IPS-11a (cell line): ENCODE results near the gene UIMC1.
"Not testable (repeated sequence)": the region's sequence is repeated elsewhere in the genome, so short reads cannot be mapped to it uniquely, and the experiment has no call there.

ENCODE experiments used
- H3K4me3 ChIP-seq: one replicate; pipeline ENCODE4 v1.5.1; 2013; ENCODE audit warnings: low read depth, low read length, control low read depth

Gene UIMC1

GRCh38 chr5:176873541-176874172 lies 132.9 kb downstream of the UIMC1 start:
- H3K4me3 ChIP-seq: no peak overlapping the region

GRCh38 chr5:176873011-176873410 lies 133.6 kb downstream of the UIMC1 start:
- H3K4me3 ChIP-seq: not testable (repeated sequence)

- not testable (repeated sequence) for H3K4me3 ChIP-seq
These were observed 134.0 kb downstream of the UIMC1 start for GRCh38 chr5:176872586-176872985.

DNA sequence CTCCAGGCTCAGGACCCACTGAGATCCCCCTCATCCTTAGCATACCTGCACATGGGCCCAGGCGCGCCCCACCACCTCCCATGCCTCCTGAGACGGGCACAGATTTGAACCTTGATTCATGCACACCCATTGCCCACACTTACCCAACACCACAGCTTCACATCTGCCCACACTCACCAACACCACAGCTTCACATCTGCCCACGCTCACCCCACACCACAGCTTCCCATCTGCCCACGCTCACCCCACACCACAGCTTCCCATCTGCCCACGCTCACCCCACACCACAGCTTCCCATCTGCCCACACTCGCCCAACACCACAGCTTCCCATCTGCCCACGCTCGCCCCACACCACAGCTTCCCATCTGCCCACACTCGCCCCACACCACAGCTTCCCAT lies 135.9 kb downstream of the UIMC1 start:
- not testable (repeated sequence) for H3K4me3 ChIP-seq

- no peak overlapping the region for H3K4me3 ChIP-seq
These were observed 136.4 kb downstream of the UIMC1 start for GRCh38 chr5:176870110-176870591.

DNA sequence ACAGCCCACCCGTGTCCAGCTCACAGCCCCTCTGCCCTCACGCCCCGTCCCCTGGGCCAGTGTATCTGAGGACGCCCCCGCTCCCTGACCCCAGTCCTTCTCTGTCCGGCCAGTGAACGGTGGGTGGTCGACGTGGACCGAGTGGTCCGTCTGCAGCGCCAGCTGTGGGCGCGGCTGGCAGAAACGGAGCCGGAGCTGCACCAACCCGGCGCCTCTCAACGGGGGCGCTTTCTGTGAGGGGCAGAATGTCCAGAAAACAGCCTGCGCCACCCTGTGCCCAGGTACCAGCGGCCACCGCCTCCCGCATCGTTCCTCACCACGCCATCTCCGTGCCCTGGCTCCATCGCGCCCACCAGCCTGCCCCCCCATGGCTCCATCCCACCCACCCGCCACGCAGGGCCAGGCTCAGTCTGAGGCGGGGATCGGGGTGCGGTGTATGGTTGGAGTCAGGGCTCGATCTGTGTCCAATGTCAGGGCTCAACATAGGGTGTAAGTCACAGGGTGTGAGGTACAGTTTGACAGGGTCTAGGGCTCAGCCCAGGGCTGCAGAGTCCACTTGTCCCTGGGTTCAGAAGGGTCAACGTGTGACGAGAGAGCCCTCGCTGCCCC lies 137.0 kb downstream of the UIMC1 start:
- H3K4me3 ChIP-seq: no peak overlapping the region

DNA sequence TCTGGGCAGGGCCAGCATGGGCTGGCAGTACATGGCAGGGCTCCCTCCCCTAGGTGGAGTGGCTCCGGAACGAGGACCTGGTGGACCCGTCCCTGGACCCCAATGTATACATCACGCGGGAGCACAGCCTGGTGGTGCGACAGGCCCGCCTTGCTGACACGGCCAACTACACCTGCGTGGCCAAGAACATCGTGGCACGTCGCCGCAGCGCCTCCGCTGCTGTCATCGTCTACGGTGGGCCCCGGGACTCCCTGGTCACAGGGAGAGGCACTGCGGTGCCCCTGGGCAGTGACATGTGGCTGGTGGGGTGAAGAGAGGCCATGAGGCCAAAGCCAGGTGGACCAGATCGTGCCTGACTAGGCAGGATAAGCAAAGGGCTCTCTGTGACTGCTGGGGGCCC lies 137.8 kb downstream of the UIMC1 start:
- no peak overlapping the region for H3K4me3 ChIP-seq

GRCh38 chr5:176868126-176868525 lies 138.5 kb downstream of the UIMC1 start:
- no peak overlapping the region for H3K4me3 ChIP-seq

GRCh38 chr5:176866707-176867310 lies 139.8 kb downstream of the UIMC1 start:
- H3K4me3 ChIP-seq: no peak overlapping the region

DNA sequence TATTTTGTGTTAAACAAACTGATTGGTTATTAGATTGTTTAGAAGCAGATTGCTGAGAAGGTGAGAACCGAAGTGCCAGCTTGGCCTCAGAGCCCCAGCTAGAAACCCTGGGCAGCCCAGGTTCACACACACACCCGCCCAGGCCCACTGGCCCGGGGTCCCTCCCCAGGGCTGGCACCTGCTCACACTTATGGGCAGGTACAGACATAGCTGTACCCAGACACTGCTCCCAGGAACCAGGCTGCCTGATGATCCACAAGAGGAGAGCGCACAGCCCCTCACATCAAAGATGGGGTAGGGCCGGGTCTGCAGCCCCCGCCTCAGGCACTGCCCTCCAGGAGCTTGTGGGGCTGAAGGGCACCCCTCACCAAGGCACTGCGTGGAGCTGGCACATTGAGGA lies 140.6 kb downstream of the UIMC1 start:
- no peak overlapping the region for H3K4me3 ChIP-seq

DNA sequence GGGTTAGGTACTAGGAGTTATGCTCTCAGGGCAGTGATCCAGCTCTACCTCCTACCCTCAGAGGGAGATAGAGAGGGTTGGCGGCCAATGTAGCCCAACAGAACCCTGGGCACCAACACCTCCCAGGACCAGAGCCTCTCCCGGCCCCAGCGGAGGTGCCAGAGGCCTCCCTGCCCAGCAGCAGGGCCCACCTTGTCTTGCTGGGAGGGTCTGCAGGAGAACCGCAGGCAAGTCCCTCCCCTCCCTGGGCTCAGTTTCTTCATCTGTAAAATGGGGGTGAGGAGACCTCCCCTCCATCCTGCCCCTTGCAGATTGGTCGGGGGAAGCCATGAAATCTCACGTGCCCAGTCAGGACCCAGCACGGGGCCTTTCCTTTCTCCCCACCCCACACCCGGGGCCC lies 141.8 kb downstream of the UIMC1 start:
- H3K4me3 ChIP-seq: no peak overlapping the region

- no peak overlapping the region for H3K4me3 ChIP-seq
These were observed 142.8 kb downstream of the UIMC1 start for GRCh38 chr5:176863765-176864098.

DNA sequence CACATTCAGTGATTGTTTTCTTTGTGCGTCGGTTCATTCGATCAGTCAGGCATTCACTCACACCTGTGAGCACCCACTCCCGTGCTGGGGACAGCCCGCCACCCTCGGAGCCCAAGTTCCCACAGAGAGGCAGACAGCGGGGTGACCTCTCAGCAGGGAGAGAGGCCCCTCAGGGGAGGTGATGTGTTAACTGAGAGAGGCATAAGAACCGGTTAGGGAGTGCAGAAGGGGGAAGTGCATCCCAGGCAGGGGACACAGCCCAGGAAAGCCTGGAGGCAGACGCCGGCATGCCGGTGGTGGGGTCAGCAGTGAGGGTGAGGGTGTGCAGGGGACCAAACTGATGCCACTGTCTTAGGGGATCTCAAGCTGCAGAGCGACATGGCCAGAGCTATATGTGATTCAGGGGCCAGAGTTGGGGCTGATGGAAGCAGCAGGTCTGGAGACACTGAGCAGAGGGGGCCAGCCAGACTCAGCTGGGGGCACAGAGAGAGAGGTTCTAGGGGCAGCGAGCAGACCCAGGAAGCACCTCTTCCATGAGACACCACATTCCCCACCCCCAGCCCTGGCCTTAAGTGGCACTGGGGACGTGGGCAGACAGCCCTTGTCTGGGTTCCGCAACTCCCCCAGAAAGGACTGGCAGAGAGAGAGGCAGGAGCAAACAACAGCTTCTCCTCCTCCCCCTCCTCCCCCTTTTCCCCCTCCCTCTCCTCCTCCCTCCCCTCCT lies 143.4 kb downstream of the UIMC1 start:
- no peak overlapping the region for H3K4me3 ChIP-seq

GRCh38 chr5:176862330-176862995 lies 144.1 kb downstream of the UIMC1 start:
- no peak overlapping the region for H3K4me3 ChIP-seq

DNA sequence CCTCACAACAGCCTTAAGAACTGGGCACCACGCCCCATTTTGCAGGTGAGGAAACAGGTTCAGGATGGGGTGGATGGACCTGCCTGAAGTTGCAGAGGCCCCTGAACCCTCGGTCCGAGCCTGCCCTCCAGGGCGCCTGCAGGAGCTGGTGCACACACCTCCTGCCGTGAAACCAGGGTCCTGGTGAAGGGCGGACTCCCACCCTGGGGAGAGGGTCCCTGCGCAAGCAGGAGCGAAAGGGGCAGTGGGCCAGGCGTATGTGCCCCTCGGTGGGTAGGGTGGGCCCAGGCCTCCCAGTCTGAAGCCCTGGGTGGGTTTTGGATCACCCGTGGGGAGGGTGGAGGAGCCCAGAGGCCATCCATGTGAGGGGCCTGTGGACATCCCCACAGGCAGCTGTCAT lies 145.3 kb downstream of the UIMC1 start:
- H3K4me3 ChIP-seq: no peak overlapping the region

GRCh38 chr5:176860381-176860780 lies 146.2 kb downstream of the UIMC1 start:
- H3K4me3 ChIP-seq: no peak overlapping the region

DNA sequence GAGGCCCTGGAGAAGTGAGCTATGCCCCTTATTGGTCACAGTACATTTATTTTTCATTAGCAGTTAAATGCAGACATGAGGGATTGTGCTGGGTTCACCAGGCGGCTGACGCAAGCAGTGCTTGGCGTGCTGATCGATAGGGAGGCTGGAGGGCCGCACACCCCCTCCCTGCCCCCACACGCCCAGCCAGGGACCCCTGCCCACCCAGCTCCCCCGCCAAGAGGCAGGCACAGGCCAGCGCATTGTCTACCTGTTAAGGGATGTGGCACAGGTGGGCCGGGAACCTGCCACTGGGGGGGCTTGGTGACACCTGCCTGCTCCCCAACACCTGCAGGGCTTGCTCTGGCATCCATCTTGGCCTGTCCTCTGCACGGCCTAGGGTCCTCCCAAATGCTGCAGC lies 146.7 kb downstream of the UIMC1 start:
- H3K4me3 ChIP-seq: no peak overlapping the region

DNA sequence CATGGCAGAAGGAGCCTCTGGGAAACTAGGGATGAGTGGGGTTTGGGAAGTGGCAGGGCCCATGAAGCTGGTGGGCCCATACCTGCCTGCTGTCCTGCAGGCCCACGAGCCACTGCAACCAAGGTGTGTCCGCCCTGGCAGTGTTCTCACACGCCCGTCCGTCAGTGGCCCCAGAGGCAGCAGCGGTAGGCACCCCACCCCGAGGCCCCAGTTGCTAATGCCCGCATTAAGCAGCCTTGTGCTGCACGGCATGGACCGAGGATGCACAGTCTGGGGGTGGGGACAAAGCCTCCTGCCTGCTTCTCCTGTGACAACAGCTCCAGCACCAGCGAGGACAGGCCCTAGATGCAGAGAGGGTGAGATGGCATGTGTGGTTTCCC lies 148.7 kb downstream of the UIMC1 start:
- H3K4me3 ChIP-seq: no peak overlapping the region

DNA sequence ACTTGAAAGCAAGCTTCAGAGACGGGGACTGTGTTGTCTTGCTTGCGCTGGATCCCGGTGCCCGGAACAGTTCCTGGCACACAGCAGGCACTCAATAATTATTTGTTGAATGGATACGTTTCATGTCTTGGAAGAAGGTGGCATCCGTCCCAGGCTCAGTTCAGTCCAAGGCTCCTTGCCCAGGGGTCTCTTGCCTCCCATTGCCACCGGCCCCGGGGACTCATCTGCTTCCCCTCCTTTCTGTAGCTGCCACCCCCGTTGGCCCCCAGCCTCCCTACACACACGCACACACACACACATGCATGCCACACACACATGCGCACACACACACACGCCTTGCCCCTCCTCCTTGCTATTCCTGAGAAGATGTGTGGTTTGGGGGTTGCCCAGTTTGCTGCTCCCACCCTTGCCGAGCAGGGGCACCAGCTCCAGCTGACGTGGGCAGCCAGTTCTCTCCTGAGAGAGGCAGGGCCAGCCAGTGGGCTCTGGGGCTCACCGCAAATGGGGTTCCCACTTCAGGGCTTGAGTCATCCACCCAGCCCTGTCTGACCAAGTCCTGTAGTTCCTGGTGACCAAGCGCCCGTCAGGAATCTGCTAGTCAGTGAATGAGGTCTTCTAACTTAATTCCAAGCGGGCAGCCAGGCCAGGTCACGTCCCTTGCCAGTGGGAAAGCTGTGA lies 149.2 kb downstream of the UIMC1 start:
- H3K4me3 ChIP-seq: no peak overlapping the region

DNA sequence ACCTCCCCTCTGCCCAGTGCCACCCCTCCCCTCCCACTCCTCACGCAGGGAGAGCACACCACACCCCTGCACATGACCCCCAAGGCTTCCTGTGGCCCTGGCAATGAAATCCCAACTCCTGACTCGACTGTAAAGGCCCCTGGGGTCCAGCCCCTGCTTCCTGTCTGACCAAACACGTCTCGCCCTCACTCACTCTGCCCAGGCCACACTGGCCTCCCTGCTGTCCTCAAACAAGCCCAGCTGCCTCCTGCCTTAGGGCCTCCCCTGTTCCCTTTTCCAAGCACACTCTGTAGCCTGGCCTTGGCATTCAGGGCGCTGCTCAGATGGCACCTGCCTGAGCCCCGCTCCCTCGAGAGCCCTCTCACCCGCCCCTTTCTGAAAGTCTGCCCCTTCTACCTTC lies 149.8 kb downstream of the UIMC1 start:
- H3K4me3 ChIP-seq: no peak overlapping the region

GRCh38 chr5:176855598-176855997 lies 151.0 kb downstream of the UIMC1 start:
- H3K4me3 ChIP-seq: no peak overlapping the region
